H1 (cell line): Measurements from ENCODE around the gene RNGTT. TPM values are rescaled to one million over a fixed set of nuclear protein-coding genes. Genes with fewer than 3 reads are reported as not detected.

Source experiments
- CTCF ChIA-PET: fragments of 300-600 bp; sonication (Branson Sonifier 250); formaldehyde crosslinking; loops from one replicate; lab custom pipeline; 2021; ENCODE audit not compliant: partially characterized antibody; lab: Charles Lee
- POLR2A ChIA-PET: fragments of 300-600 bp; sonication (Branson Sonifier 250); formaldehyde crosslinking; loops from one replicate; lab custom pipeline; 2021; ENCODE audit warnings: inconsistent platforms; ENCODE audit not compliant: partially characterized antibody; lab: Charles Lee
- DNase-seq, 2 experiments: peaks; one replicate each; pipeline versions ENCODE4 v3.0.0 to v3.0.0-alpha.2; 2010 to 2022; ENCODE audit warnings: low spot score in 2 of 2, low read depth in 1 of 2, mixed read lengths in 1 of 2
- FAIRE-seq: peaks from 2 replicates; lab custom pipeline; 2011; peaks lifted over from hg19 to GRCh38; lab: Jason Lieb, UNC
- H2AFZ ChIP-seq: 2 replicates; pipeline ENCODE4 v1.8.1; 2012; ENCODE audit warnings: low read length, inconsistent platforms
- H2AK5ac ChIP-seq: 2 replicates; pipeline ENCODE4 v1.6.1; 2013; ENCODE audit warnings: low read depth, low read length
- H2BK120ac ChIP-seq: replicated peaks from 2 replicates; pipeline ENCODE3; 2013; ENCODE audit warnings: low read depth, low read length, inconsistent platforms
- H2BK12ac ChIP-seq: 2 replicates; pipeline ENCODE4 v1.6.1; 2013; ENCODE audit warnings: low read depth, low read length
- H2BK15ac ChIP-seq: 2 replicates; pipeline ENCODE4 v1.6.1; 2013; ENCODE audit warnings: low read length
- H2BK20ac ChIP-seq: 2 replicates; pipeline ENCODE4 v1.6.1; 2013; ENCODE audit warnings: low read length
- H2BK5ac ChIP-seq: 2 replicates; pipeline ENCODE4 v1.6.1; 2013; ENCODE audit warnings: low read depth, low read length
- H3K14ac ChIP-seq: 2 replicates; pipeline ENCODE4 v1.6.1; 2013; ENCODE audit warnings: inconsistent platforms; ENCODE audit not compliant: insufficient read length
- H3K18ac ChIP-seq: 2 replicates; pipeline ENCODE4 v1.6.1; 2013; ENCODE audit warnings: low read length; ENCODE audit errors: extremely low read depth
- H3K23ac ChIP-seq: 2 replicates; pipeline ENCODE4 v1.6.1; 2013; ENCODE audit warnings: inconsistent platforms; ENCODE audit not compliant: insufficient read length
- H3K23me2 ChIP-seq: 2 replicates; pipeline ENCODE4 v1.6.1; 2013; ENCODE audit warnings: low read depth, low read length
- H3K27ac ChIP-seq: 2 replicates; pipeline ENCODE4 v1.6.1; 2011; ENCODE audit warnings: low read depth, low read length, inconsistent platforms
- H3K27me3 ChIP-seq, 4 experiments: replicated peaks in 1 of 4; 1 replicate in 1 of 4; 2 replicates in 3 of 4; pipeline versions ENCODE4 v1.6.1 to v1.8.1; 2011 to 2013; ENCODE audit warnings: low read length in 3 of 4, mild to moderate bottlenecking in 3 of 4, inconsistent platforms in 2 of 4, mixed read lengths in 2 of 4, moderate library complexity in 1 of 4; ENCODE audit not compliant: control insufficient read depth in 3 of 4, insufficient read depth in 3 of 4; ENCODE audit errors: extremely low read depth in 1 of 4
- H3K36me3 ChIP-seq, 4 experiments: 2 replicates each; pipeline versions ENCODE4 v1.6.1 to v1.8.1; 2011 to 2013; ENCODE audit warnings: mild to moderate bottlenecking in 4 of 4, low read length in 3 of 4, moderate library complexity in 2 of 4, control low read depth in 1 of 4, inconsistent platforms in 1 of 4; ENCODE audit not compliant: insufficient read depth in 4 of 4, control insufficient read depth in 2 of 4
- H3K4ac ChIP-seq: replicated peaks from 2 replicates; pipeline ENCODE3; 2013; ENCODE audit warnings: low read length, low read depth, mixed read lengths, inconsistent platforms; ENCODE audit not compliant: insufficient read length
- H3K4me1 ChIP-seq, 4 experiments: replicated peaks in 1 of 4; 1 replicate in 1 of 4; 2 replicates in 3 of 4; pipeline versions ENCODE4 v1.6.1 to v1.8.1; 2011 to 2013; ENCODE audit warnings: low read length in 3 of 4, inconsistent platforms in 2 of 4, mixed read lengths in 1 of 4; ENCODE audit not compliant: insufficient read depth in 4 of 4, control insufficient read depth in 3 of 4
- H3K4me2 ChIP-seq, 2 experiments: 2 replicates each; pipeline versions ENCODE4 v1.6.1 to v1.8.1; 2011 to 2013; ENCODE audit warnings: low read depth in 2 of 2, low read length in 2 of 2, control low read depth in 1 of 2, inconsistent platforms in 1 of 2, mild to moderate bottlenecking in 1 of 2; ENCODE audit not compliant: insufficient read depth in 1 of 2
- H3K4me3 ChIP-seq, 4 experiments: fragments of 200-600, 300-600 bp in 1 of 4; sonication (generic), shearing (Covaris generic), sonication (Bioruptor Twin) in 1 of 4; 2 replicates each; pipeline versions ENCODE4 v1.5.1 to v1.8.1; 2011 to 2016; ENCODE audit warnings: low read length in 4 of 4, low read depth in 3 of 4, control low read depth in 2 of 4, inconsistent platforms in 2 of 4, mild to moderate bottlenecking in 2 of 4, mixed read lengths in 1 of 4, moderate library complexity in 1 of 4; ENCODE audit not compliant: insufficient read depth in 2 of 4; ENCODE audit errors: extremely low read depth in 1 of 4
- H3K56ac ChIP-seq: replicated peaks from 2 replicates; pipeline ENCODE3; 2013; ENCODE audit warnings: low read depth, mild to moderate bottlenecking, mixed read lengths, low read length, inconsistent platforms; ENCODE audit not compliant: insufficient read length
- H3K79me1 ChIP-seq: 2 replicates; pipeline ENCODE4 v1.6.1; 2013; ENCODE audit warnings: low read depth, low read length, control low read depth
- H3K79me2 ChIP-seq, 2 experiments: 2 replicates each; pipeline versions ENCODE4 v1.6.1 to v1.8.1; 2012 to 2013; ENCODE audit warnings: low read length in 2 of 2, mild to moderate bottlenecking in 2 of 2, inconsistent platforms in 1 of 2; ENCODE audit not compliant: insufficient read depth in 2 of 2, control insufficient read depth in 1 of 2
- H3K9ac ChIP-seq, 4 experiments: replicated peaks in 1 of 4; 1 replicate in 1 of 4; 2 replicates in 3 of 4; pipeline versions ENCODE4 v1.6.1 to v1.8.1; 2011 to 2013; ENCODE audit warnings: low read depth in 3 of 4, low read length in 3 of 4, control low read depth in 2 of 4, mild to moderate bottlenecking in 2 of 4, moderate library complexity in 2 of 4, inconsistent platforms in 1 of 4; ENCODE audit errors: extremely low read depth in 1 of 4
- H3K9me3 ChIP-seq, 2 experiments: 2 replicates each; pipeline versions ENCODE4 v1.6.1 to v1.8.1; 2012 to 2013; ENCODE audit warnings: mild to moderate bottlenecking in 2 of 2, moderate library complexity in 2 of 2, control low read depth in 1 of 2, inconsistent platforms in 1 of 2, low read depth in 1 of 2, low read length in 1 of 2, mixed read lengths in 1 of 2; ENCODE audit not compliant: insufficient read depth in 2 of 2
- H4K20me1 ChIP-seq, 2 experiments: replicated peaks in 1 of 2; 2 replicates each; pipeline versions ENCODE3 to v1.8.1; 2011 to 2013; ENCODE audit warnings: inconsistent platforms in 2 of 2, low read length in 2 of 2, mild to moderate bottlenecking in 1 of 2; ENCODE audit not compliant: insufficient read depth in 2 of 2, control insufficient read depth in 1 of 2
- H4K5ac ChIP-seq: 2 replicates; pipeline ENCODE4 v1.6.1; 2013; ENCODE audit warnings: low read length, low read depth, mixed read lengths, inconsistent platforms; ENCODE audit not compliant: insufficient read length
- H4K8ac ChIP-seq: 2 replicates; pipeline ENCODE4 v1.8.0; 2013; ENCODE audit warnings: mild to moderate bottlenecking, moderate library complexity, low read length, inconsistent platforms; ENCODE audit not compliant: insufficient read depth; ENCODE audit errors: extremely low read depth
- H4K91ac ChIP-seq: replicated peaks from 2 replicates; pipeline ENCODE3; 2013; ENCODE audit warnings: low read length, mixed read lengths, inconsistent platforms; ENCODE audit not compliant: insufficient read length
- CHD1 ChIP-seq: IDR thresholded peaks from 2 replicates; pipeline ENCODE4 v1.6.1; 2012; ENCODE audit warnings: low read depth, low read length, improper control_type of control experiment
- GTF2F1 ChIP-seq: IDR thresholded peaks from 2 replicates; pipeline ENCODE4 v1.6.1; 2012; ENCODE audit warnings: low read depth, low read length, improper control_type of control experiment, borderline replicate concordance
- TAF1 ChIP-seq: IDR thresholded peaks from 2 replicates; pipeline ENCODE4 v1.6.1; 2011; ENCODE audit warnings: mild to moderate bottlenecking, low read depth, low read length
- polyA plus RNA-seq, 7 experiments: library from polyadenylated mRNA; depleted of rRNA in 3 of 7; stranded (reverse) in 5 of 7; unstranded in 2 of 7; fragments of >200 nt in 5 of 7; fragments of 200-250 nt in 2 of 7; gene quantifications; 1 replicate in 5 of 7; 2 replicates in 1 of 7; 4 replicates in 1 of 7; pipeline versions ENCODE4 v1.2.1 to v1.2.3, GENCODE V29; 2011 to 2013; ENCODE audit warnings: missing spikeins in 2 of 7, mixed read lengths in 2 of 7
- total RNA-seq: library from RNA; stranded (reverse); fragmentation: NEBNext Ultra II Directional; extraction: Animal tissue kit (Norgen Biotek cat#: 25700); gene quantifications from 2 replicates; pipeline ENCODE4 v1.2.1, GENCODE V29; 2021

RNGTT gene
- total and polyA plus RNA-seq, 2 of the 8 experiments (the other 6 are each of a cell fraction or from before 2014, with no cell fraction given), result 3.6 to 21.2 TPM

- H3K4me2 ChIP-seq, result no peak overlapping the region
- H3K27ac ChIP-seq, result no peak overlapping the region
- ChIA-PET CTCF (no interaction called here), POLR2A (no interaction called here)
- no peaks in the 10 kb centered on the region for H3K36me3 ChIP-seq
- H3K27me3 ChIP-seq, result peaks cover 19 to 29% (median 25%) of the 10 kb centered on the region in 4 experiments
- peaks cover 0 to 9% of the 10 kb centered on the region in 2 experiments; a peak in 1 of 4 replicates for H3K9me3 ChIP-seq
- no peak overlapping the region for H4K5ac ChIP-seq
- H3K14ac ChIP-seq, result no peak overlapping the region
- H3K9ac ChIP-seq, result no peak overlapping the region
- peaks cover 4% of the 10 kb centered on the region; the same call in 1 of the 2 replicates for H3K23me2 ChIP-seq
- H4K20me1 ChIP-seq, result peaks cover 0 to 3% of the 10 kb centered on the region in 2 experiments
- TF ChIP-seq CHD1 (no peak), TAF1 (no peak), GTF2F1 (no peak)
- no peak overlapping the region for H4K8ac ChIP-seq
- FAIRE-seq (no peak), DNase-seq (no peak)
- H3K56ac ChIP-seq, result no peak overlapping the region
- no peak overlapping the region for H2AFZ ChIP-seq
- no peak overlapping the region for H2AK5ac ChIP-seq
- no peak overlapping the region for H2BK5ac ChIP-seq
- H3K79me2 ChIP-seq, result peaks cover under 1 to 3% of the 10 kb centered on the region in 2 experiments
- no peak overlapping the region for H3K18ac ChIP-seq
- H2BK120ac ChIP-seq, result no peak overlapping the region
- no peaks in the 10 kb centered on the region for H3K79me1 ChIP-seq
- H2BK15ac ChIP-seq, result no peak overlapping the region
- no peak overlapping the region for H3K4me3 ChIP-seq
- no peak overlapping the region for H3K4ac ChIP-seq
- H4K91ac ChIP-seq, result no peak overlapping the region
- H2BK12ac ChIP-seq, result no peak overlapping the region
- H2BK20ac ChIP-seq, result no peak overlapping the region
- peaks cover 3 to 11% (median 7%) of the 10 kb centered on the region in 4 experiments for H3K4me1 ChIP-seq
- H3K23ac ChIP-seq, result no peak overlapping the region
These were observed 4.5 kb upstream of the RNGTT start for GRCh38 chr6:88967891-88968290.
